HG03457 (cell line): ENCODE results near the gene PPP3CA.
A peak's percentile ranks its signal among the peaks of the same experiment; 100 is the strongest.
"Not testable (repeated sequence)": the region's sequence is repeated elsewhere in the genome, so short reads cannot be mapped to it uniquely, and the experiment has no call there.

Experiments
- ATAC-seq: cut with Tn5 transposase; IDR thresholded peaks from one replicate; pipeline ENCODE4 v1.9.1; 2021; ENCODE audit warnings: moderate number of reproducible peaks; ENCODE audit not compliant: unreplicated experiment

PPP3CA gene

GRCh38 chr4:101183221-101183620, 164.1 kb downstream of the PPP3CA start:
- ATAC-seq, result no peak

DNA sequence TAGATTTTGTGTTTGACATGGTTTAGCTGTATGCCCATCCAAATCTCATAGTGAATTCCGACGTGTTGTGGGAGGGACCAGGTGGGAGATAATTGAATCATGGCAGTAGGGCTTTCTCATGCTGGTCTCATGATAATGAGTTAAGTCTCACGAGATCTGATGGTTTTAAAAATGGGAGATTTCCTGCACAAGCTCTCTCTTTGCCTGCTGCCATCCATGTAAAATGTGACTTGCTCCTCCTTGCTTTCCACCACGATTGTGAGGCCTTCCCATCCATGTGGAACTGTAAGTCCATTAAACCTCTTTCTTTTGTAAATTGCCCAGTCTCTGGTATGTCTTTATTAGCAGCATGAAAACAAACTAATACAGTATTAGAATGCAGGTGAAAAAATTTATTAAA, 164.6 kb downstream of the PPP3CA start:
- ATAC-seq, result not testable (repeated sequence)

- ATAC-seq, result no peak
These were observed 168.6 kb downstream of the PPP3CA start for GRCh38 chr4:101178731-101179130.

DNA sequence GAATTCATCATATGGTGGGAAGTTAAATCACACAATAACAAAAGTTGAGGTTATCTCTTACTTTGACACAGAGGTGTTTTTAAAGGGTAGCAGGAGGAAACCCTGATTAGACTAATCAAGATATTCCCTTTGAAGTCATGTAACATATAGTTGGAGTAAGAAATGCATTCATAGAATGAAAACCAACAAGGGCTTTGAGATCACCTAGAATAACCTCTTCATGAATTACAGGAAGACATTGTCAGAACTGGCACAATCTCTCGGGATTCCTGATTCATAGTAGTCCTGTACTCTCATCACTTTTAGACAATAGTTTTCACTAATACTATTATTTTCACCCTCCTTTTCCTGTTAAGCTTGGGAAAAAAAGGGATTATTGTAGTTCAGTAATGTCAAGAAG, 170.2 kb downstream of the PPP3CA start:
- ATAC-seq, result no peak

- ATAC-seq, result no peak
These were observed 171.2 kb downstream of the PPP3CA start for GRCh38 chr4:101175896-101176676.

DNA sequence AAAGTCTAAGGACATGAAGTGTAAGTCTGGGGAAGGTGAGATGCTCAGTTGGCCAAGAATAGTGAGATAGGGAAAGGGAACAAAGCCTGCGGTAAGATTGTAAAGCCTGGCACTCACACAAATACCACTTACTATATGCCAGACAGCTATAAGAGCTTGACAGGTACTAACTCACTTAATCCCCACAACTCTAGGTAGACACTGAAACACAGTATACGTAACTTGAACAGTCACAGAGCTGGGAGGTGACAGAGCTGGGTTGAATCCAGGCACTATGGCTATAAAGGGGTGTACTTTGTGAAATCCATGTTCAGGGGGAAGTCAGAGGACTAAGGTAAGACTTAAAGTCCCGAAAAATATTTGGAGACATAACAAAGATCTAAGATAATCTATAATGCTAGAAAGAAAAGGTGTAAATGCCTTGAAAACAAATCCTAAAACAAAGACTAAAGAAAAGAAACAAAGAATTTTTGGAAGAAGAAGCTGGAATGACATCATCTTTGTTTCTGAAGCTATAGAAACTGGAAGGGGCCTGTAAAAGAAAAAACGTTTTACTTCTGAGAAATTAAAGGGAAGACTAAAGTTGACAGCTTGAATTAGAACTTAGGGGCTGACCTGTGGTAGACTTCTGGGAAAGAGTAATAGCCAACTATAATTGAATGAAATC, 172.5 kb downstream of the PPP3CA start:
- no peak for ATAC-seq

GRCh38 chr4:101172369-101172768, 175.0 kb downstream of the PPP3CA start:
- no peak for ATAC-seq

GRCh38 chr4:101171747-101172146, 175.6 kb downstream of the PPP3CA start:
- ATAC-seq, result no peak

- ATAC-seq, result peak; percentile 97
These were observed 178.0 kb downstream of the PPP3CA start for GRCh38 chr4:101169044-101170014.

- no peak for ATAC-seq
These were observed 183.4 kb downstream of the PPP3CA start for GRCh38 chr4:101163936-101164335.

- ATAC-seq, result no peak
These were observed 184.3 kb downstream of the PPP3CA start for GRCh38 chr4:101162990-101163380.

DNA sequence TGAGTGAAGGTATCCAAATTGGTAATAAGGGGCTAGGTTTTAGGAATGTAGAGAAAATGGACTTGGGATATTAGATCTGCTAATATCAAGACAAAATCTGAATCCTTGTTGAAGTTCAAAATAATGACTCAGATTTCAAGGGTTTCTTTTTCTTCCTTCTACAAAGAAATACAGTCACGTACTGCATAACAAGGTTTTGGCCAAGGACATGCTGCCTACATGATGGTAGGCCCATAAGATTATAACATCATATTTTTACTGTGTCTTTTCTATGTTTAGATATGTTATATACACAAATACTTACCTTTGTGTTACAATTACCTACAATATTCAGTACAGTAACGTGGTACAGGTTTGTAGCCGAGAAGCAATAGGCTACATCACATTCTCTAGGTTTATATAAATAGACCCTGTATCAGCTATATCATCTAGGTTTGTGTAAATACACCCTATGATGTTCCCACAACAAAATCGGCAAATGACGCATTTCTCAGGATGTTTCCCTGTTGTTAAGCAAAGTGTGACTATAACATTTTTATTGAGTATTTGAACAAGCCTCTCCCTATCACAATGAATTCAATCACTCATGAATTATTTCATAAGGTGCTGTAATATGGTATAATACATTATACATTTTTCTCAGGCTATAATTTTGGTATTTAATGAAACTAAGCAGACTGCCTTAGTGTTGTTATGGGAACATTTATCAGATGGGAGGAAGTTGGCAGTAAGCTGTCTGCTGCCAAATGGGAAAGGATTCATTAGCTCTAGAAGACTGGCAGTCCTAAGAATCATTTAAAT, 186.3 kb downstream of the PPP3CA start:
- no peak for ATAC-seq

DNA sequence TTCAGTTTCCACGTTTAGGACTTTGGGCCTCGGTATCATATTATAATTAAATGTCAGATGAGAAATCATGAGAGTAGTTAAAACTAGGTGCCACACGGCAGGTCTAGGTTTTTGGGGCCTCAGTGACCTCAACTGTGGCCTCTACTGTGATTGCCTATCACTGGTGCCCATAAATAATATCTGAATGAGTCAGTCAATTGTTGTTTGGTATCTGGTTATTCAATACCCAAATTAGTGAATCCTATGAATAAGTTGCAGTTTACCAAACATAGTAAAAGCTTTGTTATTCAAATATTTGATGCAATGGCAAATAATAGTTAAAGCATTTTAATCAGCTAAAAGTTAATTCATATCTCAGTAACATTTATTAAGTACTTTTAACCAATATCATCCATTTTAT, 188.8 kb downstream of the PPP3CA start:
- ATAC-seq, result no peak

- no peak for ATAC-seq
These were observed 189.2 kb downstream of the PPP3CA start for GRCh38 chr4:101158134-101158482.

DNA sequence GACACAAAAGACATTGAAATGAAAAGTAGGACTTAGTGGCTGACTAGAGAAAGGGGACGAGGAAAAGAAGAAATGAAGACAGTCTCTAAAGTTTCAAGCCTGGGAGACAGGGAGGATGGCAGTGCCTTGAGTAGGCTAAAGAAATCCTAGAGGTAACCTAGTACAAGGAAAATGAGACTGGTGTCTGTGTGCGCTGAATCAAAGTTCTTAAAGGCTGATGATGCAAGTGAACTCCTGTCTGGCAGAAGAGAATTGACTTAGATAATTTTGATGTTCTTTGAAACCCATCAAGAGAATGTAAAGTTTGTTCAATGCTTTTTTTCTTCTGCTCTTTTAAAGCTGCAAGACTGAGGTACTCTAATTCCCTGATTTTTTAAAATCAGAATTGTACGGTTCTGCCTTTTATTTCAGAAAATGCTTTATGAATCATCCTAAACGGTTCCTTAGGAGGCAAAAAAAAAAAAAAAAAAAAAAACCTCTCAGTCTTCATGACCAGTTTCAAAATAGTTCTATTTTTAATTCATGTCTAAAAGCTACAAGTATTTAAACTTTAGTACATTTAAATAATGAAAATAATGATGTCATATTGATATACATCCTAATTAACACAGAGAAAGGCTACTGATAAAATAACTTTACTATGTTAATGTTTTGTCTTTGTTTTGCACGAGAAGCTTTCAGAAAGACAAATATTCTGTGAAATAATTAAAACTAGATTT, 189.8 kb downstream of the PPP3CA start:
- no peak for ATAC-seq

DNA sequence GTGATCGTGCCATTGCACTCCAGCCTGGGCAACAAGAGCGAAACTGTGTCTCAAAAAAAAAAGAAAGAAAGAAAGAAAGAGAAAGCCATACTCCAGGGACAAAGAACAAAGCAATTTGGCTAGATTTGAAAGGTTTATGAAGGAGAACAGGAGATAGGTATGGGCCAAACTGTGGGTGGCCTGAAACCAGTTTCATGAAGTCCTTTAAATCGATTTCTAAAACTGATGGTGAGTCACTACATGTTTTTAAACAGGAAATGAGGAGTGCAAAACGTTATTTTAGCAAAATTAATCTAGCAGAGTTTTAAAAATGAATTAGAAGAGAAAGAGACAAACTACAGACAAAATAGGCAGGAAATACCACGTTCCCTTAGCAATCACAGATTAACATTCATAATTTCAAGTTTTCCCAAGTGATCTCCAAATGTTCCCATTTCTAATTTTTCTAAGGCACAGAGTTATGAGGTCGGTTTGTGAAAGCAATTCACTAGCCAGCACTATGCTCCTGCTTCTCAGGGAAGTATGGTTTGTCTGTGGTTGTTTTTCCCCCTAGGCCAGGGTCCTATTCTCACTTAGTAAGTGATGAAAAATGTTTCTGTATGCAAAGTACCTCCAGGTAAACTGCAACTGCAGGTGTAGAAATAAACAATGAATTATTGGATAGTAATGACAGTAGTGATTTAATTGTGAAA, 190.6 kb downstream of the PPP3CA start:
- ATAC-seq, result no peak

- ATAC-seq, result no peak
These were observed 191.4 kb downstream of the PPP3CA start for GRCh38 chr4:101155945-101156344.

- ATAC-seq, result no peak
These were observed 192.0 kb downstream of the PPP3CA start for GRCh38 chr4:101155368-101155767.

- no peak for ATAC-seq
These were observed 193.7 kb downstream of the PPP3CA start for GRCh38 chr4:101153653-101154052.
